H7 (cell line): ENCODE measurements around the gene MOK. TPM values are rescaled to one million over a fixed set of nuclear protein-coding genes. Genes with fewer than 3 reads are reported as not detected.

Source experiments
- DNase-seq: peaks from one replicate; pipeline ENCODE4 v3.0.0; 2012
- H3K27me3 ChIP-seq: 2 replicates; pipeline ENCODE4 v1.6.0; 2011; ENCODE audit warnings: mild to moderate bottlenecking, low read length; ENCODE audit not compliant: control insufficient read depth, insufficient read depth
- H3K36me3 ChIP-seq: replicated peaks from 2 replicates; pipeline ENCODE4 v1.5.1; 2011; ENCODE audit warnings: low read length; ENCODE audit not compliant: control insufficient read depth, insufficient read depth
- H3K4me3 ChIP-seq: 2 replicates; pipeline ENCODE4 v1.5.1; 2011; ENCODE audit warnings: low read depth, mild to moderate bottlenecking, control low read depth, low read length, moderate library complexity; ENCODE audit not compliant: insufficient read depth
- total RNA-seq: library from RNA; depleted of rRNA; stranded (reverse); fragments of >200 nt; shearing (Covaris generic); gene quantifications from 2 replicates; pipeline ENCODE4 v1.2.3, GENCODE V29; 2014

The MOK gene
- total RNA-seq, 1 experiment from 2014 or later: 2.2 TPM

- H3K27me3 ChIP-seq: no peaks in the 10 kb centered on the region
- no peak for DNase-seq
- peaks cover 2% of the 10 kb centered on the region for H3K36me3 ChIP-seq
- H3K4me3 ChIP-seq: no peak overlapping the region
Observed at GRCh38 chr14:102196039-102196901, 108.7 kb downstream of the MOK start.

GRCh38 chr14:102195446-102195845, 109.5 kb downstream of the MOK start:
- no peak for DNase-seq
- H3K36me3 ChIP-seq: peaks cover 2% of the 10 kb centered on the region
- no peak overlapping the region for H3K4me3 ChIP-seq
- H3K27me3 ChIP-seq: no peaks in the 10 kb centered on the region

- H3K27me3 ChIP-seq: no peaks in the 10 kb centered on the region
- DNase-seq: no peak
- no peak overlapping the region for H3K4me3 ChIP-seq
Observed at GRCh38 chr14:102194856-102195255, 110.1 kb downstream of the MOK start.

GRCh38 chr14:102192840-102193502, 112.0 kb downstream of the MOK start:
- Histone ChIP-seq H3K27me3 (no peaks in the 10 kb centered on the region), H3K4me3 (no peak overlapping the region), H3K36me3 (peaks cover 2% of the 10 kb centered on the region)
- DNase-seq: peak; percentile 57

More at GRCh38 chr14:102194856-102195255, 110.1 kb downstream of the MOK start:
- peaks cover 2% of the 10 kb centered on the region for H3K36me3 ChIP-seq

- H3K36me3 ChIP-seq: no peaks in the 10 kb centered on the region
- H3K27me3 ChIP-seq: no peaks in the 10 kb centered on the region
- DNase-seq: no peak
- no peak overlapping the region for H3K4me3 ChIP-seq
Observed at GRCh38 chr14:102189874-102190273, 115.1 kb downstream of the MOK start.

- no peak overlapping the region for H3K4me3 ChIP-seq
- no peak for DNase-seq
- no peaks in the 10 kb centered on the region for H3K36me3 ChIP-seq
- H3K27me3 ChIP-seq: no peaks in the 10 kb centered on the region
Observed at GRCh38 chr14:102188187-102188586, 116.8 kb downstream of the MOK start.

GRCh38 chr14:102187568-102188001, 117.4 kb downstream of the MOK start:
- H3K36me3 ChIP-seq: no peaks in the 10 kb centered on the region
- no peaks in the 10 kb centered on the region for H3K27me3 ChIP-seq
- no peak for DNase-seq
- no peak overlapping the region for H3K4me3 ChIP-seq

- Histone ChIP-seq H3K36me3 (no peaks in the 10 kb centered on the region), H3K27me3 (no peaks in the 10 kb centered on the region), H3K4me3 (no peak overlapping the region)
- DNase-seq: no peak
Observed at GRCh38 chr14:102187044-102187443, 117.9 kb downstream of the MOK start.

- no peaks in the 10 kb centered on the region for H3K27me3 ChIP-seq
- no peak for DNase-seq
- H3K36me3 ChIP-seq: no peaks in the 10 kb centered on the region
- no peak overlapping the region for H3K4me3 ChIP-seq
Observed at GRCh38 chr14:102185360-102185759, 119.6 kb downstream of the MOK start.

- no peaks in the 10 kb centered on the region for H3K27me3 ChIP-seq
- peak; percentile 37 for DNase-seq
- H3K36me3 ChIP-seq: no peaks in the 10 kb centered on the region
- no peak overlapping the region for H3K4me3 ChIP-seq
Observed at GRCh38 chr14:102184316-102185035, 120.5 kb downstream of the MOK start.

GRCh38 chr14:102183886-102184285, 121.1 kb downstream of the MOK start:
- Histone ChIP-seq H3K27me3 (no peaks in the 10 kb centered on the region), H3K4me3 (no peak overlapping the region), H3K36me3 (no peaks in the 10 kb centered on the region)
- no peak for DNase-seq

GRCh38 chr14:102182936-102183619, 121.9 kb downstream of the MOK start:
- H3K4me3 ChIP-seq: no peak overlapping the region
- no peak for DNase-seq
- H3K36me3 ChIP-seq: no peaks in the 10 kb centered on the region
- no peaks in the 10 kb centered on the region for H3K27me3 ChIP-seq

GRCh38 chr14:102182190-102182589, 122.8 kb downstream of the MOK start:
- Histone ChIP-seq H3K36me3 (no peaks in the 10 kb centered on the region), H3K4me3 (no peak overlapping the region), H3K27me3 (no peaks in the 10 kb centered on the region)
- no peak for DNase-seq

GRCh38 chr14:102181187-102181586, 123.8 kb downstream of the MOK start:
- H3K36me3 ChIP-seq: no peaks in the 10 kb centered on the region
- H3K27me3 ChIP-seq: no peaks in the 10 kb centered on the region
- no peak overlapping the region for H3K4me3 ChIP-seq
- DNase-seq: no peak
